Transverse colon (tissue), 4 donors: ENCODE data around the gene ADD3. TPM values are rescaled to one million over a fixed set of nuclear protein-coding genes. Genes with fewer than 3 reads are reported as not detected.
A peak's percentile ranks its signal among the peaks of the same experiment; 100 is the strongest.

Experiments
- DNase-seq: peaks from one replicate; pipeline ENCODE4 v3.0.0-alpha.2; 2019
- H3K27ac ChIP-seq, 4 donors: fragments of 200-600 bp; sonication (generic); 2 replicates each; pipeline ENCODE4 v1.5.1; 2016 to 2018; ENCODE audit warnings: inconsistent platforms in 4 of 4
- H3K27me3 ChIP-seq: fragments of 200-600 bp; sonication (generic); 2 replicates; pipeline ENCODE4 v1.5.1; 2017; ENCODE audit warnings: inconsistent platforms
- H3K36me3 ChIP-seq, 4 donors: fragments of 200-600 bp; sonication (generic); 2 replicates each; pipeline ENCODE4 v1.5.1; 2017 to 2019; ENCODE audit warnings: inconsistent platforms in 4 of 4
- H3K4me1 ChIP-seq, 4 donors: fragments of 200-600 bp; sonication (generic); 2 replicates each; pipeline ENCODE4 v1.5.1; 2017 to 2020; ENCODE audit warnings: inconsistent platforms in 4 of 4
- H3K4me3 ChIP-seq, 4 donors: fragments of 200-600 bp; sonication (generic); 1 replicate in 1 of 4; 2 replicates in 3 of 4; pipeline versions ENCODE4 v1.5.1 to v1.6.1; 2017 to 2019; ENCODE audit warnings: inconsistent platforms in 4 of 4
- H3K9me3 ChIP-seq, 2 donors: fragments of 200-600 bp; sonication (generic); 2 replicates each; pipeline ENCODE4 v1.5.1; 2017 to 2019; ENCODE audit warnings: inconsistent platforms in 2 of 2
- EP300 ChIP-seq: sonication (generic); formaldehyde crosslinking; IDR thresholded peaks from one replicate; pipeline ENCODE4 v1.6.1; 2017; ENCODE audit warnings: antibody characterized with exemption, low read depth
- POLR2A ChIP-seq: fragments of 450-650 bp; IDR thresholded peaks from one replicate; pipeline ENCODE4 v1.6.1; 2016; ENCODE audit warnings: antibody characterized with exemption, mild to moderate bottlenecking, moderate library complexity
- POLR2AphosphoS5 ChIP-seq, 3 donors: sonication (generic); formaldehyde crosslinking; IDR thresholded peaks; one replicate each; pipeline ENCODE4 v1.6.1; 2016; ENCODE audit warnings: antibody characterized with exemption in 3 of 3
- WGBS, 2 donors: methylation state at CpG; one replicate each; pipeline ENCODE4 v1.1.5; 2018; ENCODE audit warnings: low coverage in 1 of 2; 5-methylcytosine and 5-hydroxymethylcytosine counted together
- in situ Hi-C, 4 donors: fragments of 200-750 bp; cut with MboI; loops; one replicate each; pipeline versions ENCODE4 v1.15.0 to v1.15.1; 2017; ENCODE audit warnings: low sequenced_read_pairs in 3 of 4, low pct_ligation_motif_present in 1 of 4, low pct_unique_long_range_greater_than_20kb in 1 of 4
- intact Hi-C: fragments of 100-400 bp; cut with DNase I; formaldehyde crosslinking; loops from one replicate; pipeline ENCODE4 v1.15.1; 2023; ENCODE audit warnings: low total_unique reads
- total RNA-seq, 4 donors: library from RNA; depleted of rRNA; stranded (reverse); fragments of >200 nt; gene quantifications; one replicate each; pipeline ENCODE4 v1.1.0, GENCODE V29; 2016
- TF ChIP-seq, protein P1 (sequence below), 5 experiments: fragments of 200-600 bp in 3 of 5; fragments of 450-650 bp in 2 of 5; sonication (generic) in 3 of 5; IDR thresholded peaks; 1 replicate in 2 of 5; 2 replicates in 3 of 5; pipeline ENCODE4 v1.5.1; 2016 to 2017; ENCODE audit warnings: antibody characterized with exemption in 5 of 5, inconsistent platforms in 3 of 5, mild to moderate bottlenecking in 2 of 5, moderate library complexity in 1 of 5

The ADD3 gene
- total RNA-seq, 4 donors from 2014 or later, result 175 to 342 (median 258) TPM

DNA sequence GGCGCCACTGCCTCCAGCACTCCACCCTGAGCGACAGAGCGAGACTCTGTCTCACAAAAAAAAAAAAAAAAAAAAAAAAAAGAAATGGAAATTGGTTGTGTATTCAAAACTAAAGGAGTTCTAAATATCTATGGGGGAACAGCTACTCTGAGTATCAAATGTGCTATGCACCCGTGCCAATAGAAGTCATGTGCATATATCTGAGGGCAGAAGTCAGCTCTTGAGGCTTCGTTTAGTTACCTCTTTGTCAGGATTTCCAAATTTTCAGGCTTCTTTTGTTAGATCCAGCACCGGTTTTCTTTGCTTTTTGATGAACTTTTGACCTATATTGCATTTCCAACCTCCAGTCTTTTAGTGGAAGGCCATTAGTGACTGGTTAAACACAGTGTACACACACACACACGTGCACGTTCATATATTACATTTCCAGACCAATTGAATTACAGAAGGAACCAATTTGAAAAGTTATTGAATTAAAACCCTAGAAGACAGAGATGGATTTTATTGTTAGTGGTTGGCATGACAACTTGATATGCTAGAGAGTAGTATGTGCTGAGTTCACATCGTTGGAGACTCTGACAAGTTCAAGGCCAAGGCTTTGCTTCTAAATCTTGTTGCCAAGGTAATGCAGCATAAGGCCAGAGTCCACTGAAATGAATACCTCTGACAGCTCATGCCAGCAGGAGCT, 33.1 kb upstream of the ADD3 start:
- in situ Hi-C loops (loop anchor here in 1 of 4 donors (25.0 kb wide), 1 partner anchor 87 kb away; no protein-coding TSS in a partner anchor), intact Hi-C loops (no loop called here)
- no peak for DNase-seq
- Histone ChIP-seq H3K27me3 (no peaks in the 10 kb centered on the region), H3K9me3 (no peaks in the 10 kb centered on the region), H3K4me1 (peaks cover 0 to 47% (median 23%) of the 10 kb centered on the region in 4 donors), H3K36me3 (no peaks in the 10 kb centered on the region), H3K4me3 (no peak overlapping the region), H3K27ac (peak overlapping the region; percentile 22 to 79 (median 56))
- WGBS, 2 donors, result 35 to 59% methylated on average over 6 to 9 of the region's 9 CpGs
- TF ChIP-seq EP300 (peak; percentile 3), POLR2AphosphoS5 (IDR thresholded peaks at IDR 0.05) (no peak), POLR2A (no peak)
- TF ChIP-seq, protein P1, sequence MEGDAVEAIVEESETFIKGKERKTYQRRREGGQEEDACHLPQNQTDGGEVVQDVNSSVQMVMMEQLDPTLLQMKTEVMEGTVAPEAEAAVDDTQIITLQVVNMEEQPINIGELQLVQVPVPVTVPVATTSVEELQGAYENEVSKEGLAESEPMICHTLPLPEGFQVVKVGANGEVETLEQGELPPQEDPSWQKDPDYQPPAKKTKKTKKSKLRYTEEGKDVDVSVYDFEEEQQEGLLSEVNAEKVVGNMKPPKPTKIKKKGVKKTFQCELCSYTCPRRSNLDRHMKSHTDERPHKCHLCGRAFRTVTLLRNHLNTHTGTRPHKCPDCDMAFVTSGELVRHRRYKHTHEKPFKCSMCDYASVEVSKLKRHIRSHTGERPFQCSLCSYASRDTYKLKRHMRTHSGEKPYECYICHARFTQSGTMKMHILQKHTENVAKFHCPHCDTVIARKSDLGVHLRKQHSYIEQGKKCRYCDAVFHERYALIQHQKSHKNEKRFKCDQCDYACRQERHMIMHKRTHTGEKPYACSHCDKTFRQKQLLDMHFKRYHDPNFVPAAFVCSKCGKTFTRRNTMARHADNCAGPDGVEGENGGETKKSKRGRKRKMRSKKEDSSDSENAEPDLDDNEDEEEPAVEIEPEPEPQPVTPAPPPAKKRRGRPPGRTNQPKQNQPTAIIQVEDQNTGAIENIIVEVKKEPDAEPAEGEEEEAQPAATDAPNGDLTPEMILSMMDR (IDR thresholded peaks at IDR 0.05), result no peak

DNA sequence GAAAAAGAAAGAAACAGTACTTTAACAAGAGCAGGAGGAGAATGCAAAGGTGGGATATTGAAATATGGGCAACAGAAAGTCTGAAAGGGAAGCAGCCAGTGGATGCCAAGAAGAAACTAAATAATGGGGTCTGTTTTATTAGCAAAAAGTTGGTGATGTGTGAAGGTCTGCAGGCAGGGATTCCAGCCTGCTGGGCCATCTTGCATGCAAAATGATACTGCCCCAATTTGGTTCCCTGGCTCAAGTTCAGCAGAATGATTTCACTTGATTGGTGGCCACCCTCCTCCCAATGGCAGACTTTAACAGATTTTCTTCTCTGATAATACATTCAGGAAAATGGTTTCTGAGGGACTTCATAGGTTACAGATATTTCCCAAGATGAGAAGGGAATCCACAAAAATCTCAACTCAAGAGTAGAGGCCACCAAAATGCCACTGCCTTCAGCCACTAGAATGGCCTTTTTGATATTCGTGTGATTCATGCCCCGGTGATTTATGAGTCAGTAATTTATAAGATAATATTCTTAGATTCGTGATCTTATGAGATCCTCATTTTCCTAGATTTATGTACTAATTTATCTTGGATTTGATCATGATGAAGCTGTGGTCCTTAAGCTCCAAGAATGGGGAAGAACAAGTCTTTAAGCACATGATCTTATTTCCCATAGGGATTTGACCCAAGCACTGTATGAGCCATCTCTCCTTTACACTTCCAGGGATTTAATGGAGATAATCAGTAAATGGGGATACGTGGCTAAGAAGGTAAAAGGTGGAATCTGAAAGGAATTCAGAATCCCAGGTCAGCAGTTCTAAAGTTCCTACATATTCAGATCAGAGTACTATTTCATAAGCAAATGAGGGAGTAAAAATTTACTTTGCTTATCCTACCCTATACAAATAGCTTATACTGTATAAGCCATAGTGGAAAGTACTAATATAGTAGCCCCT, 32.3 kb upstream of the ADD3 start:
- WGBS, 2 donors, result 52 to 83% methylated on average over 4 of the region's 4 CpGs
- intact Hi-C loops, result no loop called here
- peaks cover 0 to 40% (median 23%) of the 10 kb centered on the region in 4 donors for H3K4me1 ChIP-seq
- TF ChIP-seq POLR2A (no peak), EP300 (no peak), POLR2AphosphoS5 (IDR thresholded peaks at IDR 0.05) (no peak)
- TF ChIP-seq, protein P1 (IDR thresholded peaks at IDR 0.05), result no peak
- no peaks in the 10 kb centered on the region for H3K27me3 ChIP-seq
- peak overlapping the region; percentile 22 to 79 (median 56) for H3K27ac ChIP-seq
- DNase-seq, result no peak
- in situ Hi-C loops, result loop anchor here in 1 of 4 donors (25.0 kb wide), 1 partner anchor 88 kb away; no protein-coding TSS in a partner anchor
- H3K4me3 ChIP-seq, result no peak overlapping the region
- no peaks in the 10 kb centered on the region for H3K9me3 ChIP-seq
- H3K36me3 ChIP-seq, result no peaks in the 10 kb centered on the region

DNA sequence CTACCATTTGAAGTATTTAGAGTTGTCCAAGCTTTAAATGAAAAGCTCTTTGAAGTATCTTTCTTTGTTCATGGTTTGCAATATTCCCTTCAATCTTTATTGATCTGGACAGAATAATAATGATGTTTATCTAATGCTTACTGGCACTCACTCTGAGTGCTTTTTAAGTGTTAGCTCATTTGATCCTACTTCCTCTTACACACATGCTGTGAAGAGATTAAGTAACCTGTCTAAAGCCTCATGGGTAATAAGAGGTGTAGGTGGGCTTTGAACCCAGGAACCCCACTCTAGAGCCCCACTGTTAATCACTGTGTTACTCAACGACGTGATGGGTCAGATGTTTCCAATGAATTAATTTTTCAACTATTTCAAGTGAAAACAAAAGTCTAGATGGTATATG, 31.1 kb upstream of the ADD3 start:
- no peak overlapping the region for H3K4me3 ChIP-seq
- peak overlapping the region; percentile 72 to 79 (median 76) for H3K27ac ChIP-seq
- in situ Hi-C loops, result loop anchor here in 1 of 4 donors (25.0 kb wide), 1 partner anchor 89 kb away; no protein-coding TSS in a partner anchor
- no peak for TF ChIP-seq POLR2A
- TF ChIP-seq, protein P1 (IDR thresholded peaks at IDR 0.05), result no peak
- no peak for TF ChIP-seq POLR2AphosphoS5 (IDR thresholded peaks at IDR 0.05)
- no peak for TF ChIP-seq EP300
- intact Hi-C loops, result no loop called here
- WGBS, 2 donors, result 52 to 64% methylated on average over 2 of the region's 2 CpGs
- peaks cover 0 to 48% (median 23%) of the 10 kb centered on the region in 4 donors for H3K4me1 ChIP-seq
- no peak for DNase-seq
- H3K36me3 ChIP-seq, result no peaks in the 10 kb centered on the region
- no peaks in the 10 kb centered on the region for H3K9me3 ChIP-seq
- no peaks in the 10 kb centered on the region for H3K27me3 ChIP-seq

DNA sequence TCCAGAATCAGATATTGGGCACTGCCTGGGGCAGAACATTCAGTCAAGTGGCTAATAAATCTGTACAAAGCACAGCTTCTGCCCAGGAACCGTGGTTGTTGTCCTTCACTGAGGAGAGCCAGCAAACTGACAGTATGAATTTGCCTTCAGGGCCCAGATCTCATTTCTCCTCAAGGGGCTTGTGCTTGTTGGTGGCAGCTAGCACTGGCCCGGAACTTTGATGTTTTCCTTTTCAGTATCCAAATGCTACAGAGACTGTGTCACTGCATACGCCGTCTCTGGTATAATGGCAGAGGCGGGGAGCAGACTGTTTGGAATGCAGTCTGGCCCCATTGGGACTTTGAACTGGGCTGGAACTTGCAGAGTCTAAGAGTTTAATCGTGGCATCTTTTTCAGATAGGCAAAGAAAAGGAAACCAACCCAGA, 30.4 kb upstream of the ADD3 start:
- intact Hi-C loops (no loop called here), in situ Hi-C loops (loop anchor here in 1 of 4 donors (25.0 kb wide), 1 partner anchor 90 kb away; no protein-coding TSS in a partner anchor)
- peak; percentile 82 for DNase-seq
- Histone ChIP-seq H3K27me3 (no peaks in the 10 kb centered on the region), H3K27ac (peak overlapping the region; percentile 72 to 79 (median 76)), H3K36me3 (no peaks in the 10 kb centered on the region), H3K9me3 (no peaks in the 10 kb centered on the region), H3K4me1 (peaks cover 0 to 55% (median 25%) of the 10 kb centered on the region in 4 donors), H3K4me3 (no peak overlapping the region)
- WGBS, 2 donors, result 52% methylated on average over 6 of the region's 6 CpGs; no CpG with 5 or more reads in 1 of the 2 donors
- no peak for TF ChIP-seq EP300
- peak; percentile 26 to 83 (median 82) for TF ChIP-seq POLR2AphosphoS5 (IDR thresholded peaks at IDR 0.05)
- TF ChIP-seq, protein P1 (IDR thresholded peaks at IDR 0.05), result no peak
- TF ChIP-seq POLR2A, result peak; percentile 73
